Mesendoderm (in vitro differentiated cells): Measurements from ENCODE around the gene MTA1.

ENCODE experiments used
- DNase-seq: peaks from one replicate; pipeline ENCODE4 v3.0.0; 2013
- H2AK5ac ChIP-seq: 2 replicates; pipeline ENCODE4 v1.6.1; 2013; ENCODE audit warnings: low read length, inconsistent platforms
- H2BK120ac ChIP-seq: 2 replicates; pipeline ENCODE4 v1.6.1; 2013; ENCODE audit warnings: low read depth, mild to moderate bottlenecking, low read length, moderate library complexity, mixed read lengths
- H2BK15ac ChIP-seq: replicated peaks from 2 replicates; pipeline ENCODE4 v1.6.1; 2013; ENCODE audit warnings: low read depth, mild to moderate bottlenecking, moderate library complexity
- H2BK5ac ChIP-seq: 2 replicates; pipeline ENCODE4 v1.6.1; 2013; ENCODE audit warnings: low read length, inconsistent platforms
- H3K18ac ChIP-seq: 2 replicates; pipeline ENCODE4 v1.6.1; 2013; ENCODE audit warnings: mild to moderate bottlenecking, low read length, mixed read lengths
- H3K23ac ChIP-seq: one replicate; pipeline ENCODE4 v1.6.1; 2013; ENCODE audit warnings: low read length
- H3K27ac ChIP-seq: 2 replicates; pipeline ENCODE4 v1.5.1; 2013; ENCODE audit warnings: low read depth, mild to moderate bottlenecking, inconsistent platforms, low read length, moderate library complexity
- H3K27me3 ChIP-seq: 2 replicates; pipeline ENCODE4 v1.6.1; 2013; ENCODE audit warnings: low read length, control low read depth, mild to moderate bottlenecking, inconsistent platforms; ENCODE audit not compliant: insufficient read depth, poor library complexity
- H3K36me3 ChIP-seq: 2 replicates; pipeline ENCODE4 v1.6.1; 2013; ENCODE audit warnings: low read length, inconsistent platforms; ENCODE audit not compliant: control insufficient read depth, insufficient read depth
- H3K4ac ChIP-seq: one replicate; pipeline ENCODE4 v1.6.1; 2013; ENCODE audit warnings: low read depth, mild to moderate bottlenecking, low read length, moderate library complexity
- H3K4me1 ChIP-seq: 2 replicates; pipeline ENCODE4 v1.6.1; 2013; ENCODE audit warnings: low read depth, low read length, inconsistent platforms; ENCODE audit not compliant: control insufficient read depth
- H3K4me2 ChIP-seq: 2 replicates; pipeline ENCODE4 v1.6.1; 2013; ENCODE audit warnings: low read length
- H3K4me3 ChIP-seq: 2 replicates; pipeline ENCODE4 v1.5.1; 2013; ENCODE audit warnings: mild to moderate bottlenecking, low read length
- H3K56ac ChIP-seq: one replicate; pipeline ENCODE4 v1.6.1; 2013; ENCODE audit warnings: low read length
- H3K79me1 ChIP-seq: 2 replicates; pipeline ENCODE4 v1.6.1; 2013; ENCODE audit warnings: low read length, inconsistent platforms
- H3K79me2 ChIP-seq: 2 replicates; pipeline ENCODE4 v1.6.1; 2013; ENCODE audit warnings: mild to moderate bottlenecking, low read length; ENCODE audit not compliant: control insufficient read depth, insufficient read depth
- H3K9ac ChIP-seq: 2 replicates; pipeline ENCODE4 v1.6.1; 2013; ENCODE audit warnings: low read length, inconsistent platforms
- H4K5ac ChIP-seq: one replicate; pipeline ENCODE4 v1.6.1; 2013; ENCODE audit warnings: low read length
- H4K8ac ChIP-seq: one replicate; pipeline ENCODE4 v1.6.1; 2013; ENCODE audit warnings: low read depth, mild to moderate bottlenecking, control low read depth, low read length, moderate library complexity
- WGBS: extraction: QIAGEN DNeasy Blood & Tissue Kit; methylation state at CpG from one replicate; pipeline ENCODE4 v1.1.7; 2013; ENCODE audit warnings: low lambda C conversion rate, missing lambda C conversion rate; ENCODE audit not compliant: insufficient coverage; ENCODE audit errors: extremely low coverage; 5-methylcytosine and 5-hydroxymethylcytosine counted together

Gene MTA1

DNA sequence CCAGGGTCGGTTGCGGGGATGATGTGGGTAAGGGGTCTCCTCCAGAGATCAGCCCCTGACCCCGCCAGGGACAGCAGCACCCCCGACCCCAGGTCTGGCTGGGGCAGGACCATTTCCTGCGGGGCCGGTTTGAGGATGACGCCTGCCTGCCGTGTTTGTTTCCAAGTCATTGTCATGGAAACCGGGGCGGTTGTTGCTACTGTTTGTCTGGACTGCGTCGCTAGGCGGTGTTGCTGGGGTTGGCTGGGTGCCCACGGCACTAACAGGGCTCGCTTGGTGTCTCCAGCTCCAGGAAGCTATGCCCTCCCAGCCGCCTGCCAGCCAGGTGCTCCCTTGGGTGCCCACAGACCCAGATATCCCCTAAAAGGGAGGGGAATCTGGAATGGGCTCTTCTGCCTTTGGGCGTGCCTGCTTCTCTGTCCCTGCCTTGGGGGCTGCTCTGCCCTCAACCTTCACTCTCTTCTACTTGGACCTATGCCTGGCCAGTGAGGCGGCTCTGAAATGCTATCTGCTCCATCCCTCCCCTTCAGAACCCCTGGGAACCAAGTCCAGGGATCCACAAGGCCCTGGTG is 62.3 kb downstream of the MTA1 start:
- peak overlapping the region; percentile 4 for H3K4me2 ChIP-seq
- H2BK120ac ChIP-seq, result no peak overlapping the region
- H4K5ac ChIP-seq, result no peak overlapping the region
- H3K4me3 ChIP-seq, result no peak overlapping the region
- no peak overlapping the region for H3K4ac ChIP-seq
- H3K27ac ChIP-seq, result no peak overlapping the region
- peaks cover 5% of the 10 kb centered on the region for H3K4me1 ChIP-seq
- H3K18ac ChIP-seq, result no peak overlapping the region
- peak; percentile 98 for DNase-seq
- no peak overlapping the region for H2AK5ac ChIP-seq
- peaks cover 7% of the 10 kb centered on the region for H3K27me3 ChIP-seq
- H2BK5ac ChIP-seq, result no peak overlapping the region
- H4K8ac ChIP-seq, result no peak overlapping the region
- no peaks in the 10 kb centered on the region for H3K79me2 ChIP-seq
- H3K56ac ChIP-seq, result no peak overlapping the region
- no peaks in the 10 kb centered on the region for H3K36me3 ChIP-seq
- no peak overlapping the region for H3K9ac ChIP-seq
- H3K79me1 ChIP-seq, result no peaks in the 10 kb centered on the region
- H2BK15ac ChIP-seq, result no peak overlapping the region
- H3K23ac ChIP-seq, result no peak overlapping the region
- WGBS, result no CpG with 5 or more reads among the region's 18 CpGs

DNA sequence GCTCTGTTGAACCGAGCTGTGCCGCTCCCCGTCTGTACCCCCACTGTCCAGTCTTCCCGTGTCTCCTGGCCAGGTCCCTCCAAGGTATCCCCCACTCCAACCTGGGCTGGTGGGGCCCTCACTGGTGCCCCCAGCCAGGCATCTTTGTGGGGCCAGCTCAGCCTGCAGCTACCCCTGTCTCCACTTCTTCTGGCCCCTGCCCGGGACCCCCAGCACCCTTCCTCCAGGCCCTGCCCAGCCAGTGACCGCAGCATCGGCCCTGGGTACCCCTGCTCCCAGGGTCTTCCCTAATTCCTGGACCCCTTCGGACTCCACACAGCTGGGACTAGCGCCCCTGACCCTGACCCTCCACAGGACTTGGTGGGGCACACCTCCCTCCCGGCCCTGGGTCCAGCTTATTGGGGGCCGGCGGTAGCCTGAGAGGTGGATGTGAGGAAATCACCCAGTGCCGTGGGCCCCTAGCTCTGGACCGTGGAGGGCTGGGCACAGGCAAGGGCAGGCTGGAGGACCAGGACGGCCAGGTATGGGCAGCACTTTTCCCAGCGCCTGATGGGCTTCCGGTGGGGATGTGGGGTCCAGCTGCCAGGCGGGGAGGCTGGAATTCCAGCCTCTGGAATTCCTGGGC is 63.0 kb downstream of the MTA1 start:
- no peak overlapping the region for H2BK15ac ChIP-seq
- no peak overlapping the region for H3K56ac ChIP-seq
- H4K8ac ChIP-seq, result no peak overlapping the region
- peaks cover 8% of the 10 kb centered on the region for H3K27me3 ChIP-seq
- no peaks in the 10 kb centered on the region for H3K79me1 ChIP-seq
- H3K9ac ChIP-seq, result no peak overlapping the region
- no peak overlapping the region for H3K27ac ChIP-seq
- H3K4ac ChIP-seq, result no peak overlapping the region
- peaks cover 5% of the 10 kb centered on the region for H3K4me1 ChIP-seq
- H3K36me3 ChIP-seq, result no peaks in the 10 kb centered on the region
- no peak overlapping the region for H3K4me3 ChIP-seq
- H3K23ac ChIP-seq, result no peak overlapping the region
- no peak overlapping the region for H3K18ac ChIP-seq
- no peaks in the 10 kb centered on the region for H3K79me2 ChIP-seq
- DNase-seq, result no peak
- H2BK120ac ChIP-seq, result no peak overlapping the region
- no peak overlapping the region for H2BK5ac ChIP-seq
- WGBS, result no CpG with 5 or more reads among the region's 18 CpGs
- no peak overlapping the region for H4K5ac ChIP-seq
- no peak overlapping the region for H2AK5ac ChIP-seq
- no peak overlapping the region for H3K4me2 ChIP-seq

DNA sequence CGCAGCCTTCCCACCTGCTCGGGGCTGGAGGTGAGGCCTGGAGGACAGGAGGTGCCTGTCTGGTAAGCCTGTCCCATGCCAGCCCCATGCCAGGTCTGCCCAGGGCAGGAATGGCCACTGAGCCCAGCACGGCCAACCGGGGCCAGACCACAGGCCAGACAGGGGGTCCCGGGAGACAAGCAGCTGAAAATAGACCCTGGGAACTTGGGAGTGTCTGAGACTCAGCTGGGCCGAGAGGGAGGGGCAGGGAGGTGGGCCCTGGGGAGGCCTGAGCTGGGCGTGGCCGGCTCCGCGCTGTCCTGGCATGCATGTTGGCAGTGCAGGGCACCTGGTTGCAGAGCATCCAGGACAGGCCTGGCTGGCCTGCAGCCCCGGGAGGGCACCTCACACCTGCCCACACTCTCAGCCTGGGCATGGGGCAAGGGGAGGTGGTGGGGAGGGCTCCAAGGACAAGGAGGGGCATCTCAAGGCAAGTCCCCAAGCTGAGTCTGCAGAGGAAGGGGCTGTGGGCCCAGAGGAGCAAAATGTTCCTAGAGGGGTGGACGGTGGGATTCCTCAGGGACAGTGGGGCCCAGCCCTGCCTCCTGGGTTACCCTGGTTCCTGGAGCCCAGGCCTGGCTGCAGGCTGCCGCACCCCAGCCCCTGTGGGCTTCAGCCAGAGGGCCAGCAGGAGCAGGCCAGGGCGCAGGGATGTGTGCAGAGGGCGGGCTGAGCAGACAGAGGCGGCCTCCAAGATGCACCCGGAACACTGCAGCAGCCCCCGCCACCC is 63.9 kb downstream of the MTA1 start:
- Histone ChIP-seq H4K5ac (no peak overlapping the region), H2BK120ac (no peak overlapping the region), H3K56ac (no peak overlapping the region), H3K9ac (no peak overlapping the region), H3K4me3 (no peak overlapping the region), H3K27me3 (peaks cover 8% of the 10 kb centered on the region), H3K4me2 (no peak overlapping the region), H3K36me3 (no peaks in the 10 kb centered on the region), H2AK5ac (no peak overlapping the region), H3K79me2 (no peaks in the 10 kb centered on the region), H2BK15ac (no peak overlapping the region), H3K4me1 (peaks cover 5% of the 10 kb centered on the region), H3K4ac (no peak overlapping the region), H3K18ac (no peak overlapping the region), H3K79me1 (no peaks in the 10 kb centered on the region), H2BK5ac (no peak overlapping the region), H3K27ac (no peak overlapping the region), H3K23ac (no peak overlapping the region), H4K8ac (no peak overlapping the region)
- no peak for DNase-seq
- no CpG with 5 or more reads among the region's 18 CpGs for WGBS

DNA sequence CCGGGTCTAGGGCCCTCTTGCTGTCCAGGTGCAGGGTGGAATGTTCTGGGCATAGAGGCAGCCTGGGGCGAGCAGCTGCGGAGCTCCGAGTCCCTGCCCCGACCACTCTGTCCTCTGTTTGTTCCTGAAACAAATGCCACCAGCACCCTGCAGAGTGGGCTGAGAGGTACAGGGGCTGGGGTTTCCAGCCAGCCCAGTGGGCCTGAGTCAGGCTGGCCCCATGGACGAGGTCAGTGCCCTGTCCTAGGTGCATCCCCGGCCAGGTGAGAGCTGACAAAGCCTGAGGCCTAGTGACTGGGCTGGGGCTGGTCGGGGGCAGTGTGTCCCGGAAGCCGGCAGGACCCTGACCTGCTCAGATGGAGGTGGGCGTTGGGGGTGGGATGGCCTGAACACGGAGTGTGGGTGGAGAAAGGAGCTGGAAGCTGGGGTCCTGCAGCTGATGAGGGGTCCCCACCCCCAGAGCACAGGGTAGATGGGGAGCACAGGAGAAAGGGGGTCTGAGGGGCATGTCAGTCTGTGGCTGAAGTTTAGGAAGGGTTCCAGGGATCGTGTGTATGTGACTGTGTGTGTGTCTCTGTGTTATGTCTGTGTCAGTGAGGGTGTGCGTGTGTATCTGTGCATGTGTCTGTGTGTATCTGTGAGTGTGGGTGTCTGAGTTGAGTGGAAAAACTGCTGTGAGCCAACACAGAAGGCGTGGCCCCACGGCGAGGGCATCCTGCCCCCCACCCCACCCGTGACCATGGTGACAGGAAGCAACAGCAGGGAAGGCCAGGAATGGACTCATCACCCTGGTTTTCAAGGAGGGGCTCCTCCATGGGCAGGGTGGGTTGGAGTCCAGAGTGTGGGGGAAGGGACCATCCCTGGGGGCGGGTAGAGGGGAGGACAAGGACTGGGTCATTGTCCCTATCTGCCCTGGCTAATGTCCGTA is 64.7 kb downstream of the MTA1 start:
- Histone ChIP-seq H3K79me2 (no peaks in the 10 kb centered on the region), H3K27me3 (peaks cover 8% of the 10 kb centered on the region), H2BK5ac (no peak overlapping the region), H4K5ac (no peak overlapping the region), H3K79me1 (no peaks in the 10 kb centered on the region), H3K4me3 (no peak overlapping the region), H3K36me3 (no peaks in the 10 kb centered on the region), H3K23ac (no peak overlapping the region), H3K9ac (no peak overlapping the region), H3K18ac (no peak overlapping the region), H3K4me1 (peaks cover 5% of the 10 kb centered on the region), H3K4me2 (no peak overlapping the region), H4K8ac (no peak overlapping the region), H2AK5ac (no peak overlapping the region), H2BK120ac (no peak overlapping the region), H3K56ac (no peak overlapping the region), H3K4ac (no peak overlapping the region), H3K27ac (no peak overlapping the region), H2BK15ac (no peak overlapping the region)
- no CpG with 5 or more reads among the region's 20 CpGs for WGBS
- DNase-seq, result no peak

GRCh38 chr14:105484997-105485393 is 65.4 kb downstream of the MTA1 start:
- Histone ChIP-seq H4K5ac (no peak overlapping the region), H3K79me1 (no peaks in the 10 kb centered on the region), H2BK120ac (no peak overlapping the region), H3K56ac (no peak overlapping the region), H3K4me1 (peaks cover 5% of the 10 kb centered on the region), H3K27me3 (peaks cover 8% of the 10 kb centered on the region), H2AK5ac (no peak overlapping the region), H3K36me3 (no peaks in the 10 kb centered on the region), H3K4me2 (no peak overlapping the region), H3K23ac (no peak overlapping the region), H2BK5ac (no peak overlapping the region), H4K8ac (no peak overlapping the region), H3K4me3 (no peak overlapping the region), H2BK15ac (no peak overlapping the region), H3K79me2 (no peaks in the 10 kb centered on the region), H3K4ac (no peak overlapping the region), H3K27ac (no peak overlapping the region), H3K9ac (no peak overlapping the region), H3K18ac (no peak overlapping the region)
- WGBS, result no CpG with 5 or more reads among the region's 16 CpGs
- no peak for DNase-seq
